Erythroblast (primary cell): ENCODE data around the gene STK10.

Experiments used
- DNase-seq, 2 experiments: peaks; one replicate each; lab custom pipeline; 2025; lab: John Stamatoyannopoulos, UW
- GATA1 ChIP-seq: IDR thresholded peaks from 2 replicates; pipeline ENCODE4 v1.6.1; 2011; ENCODE audit warnings: low read depth, mild to moderate bottlenecking, control low read depth, low read length, moderate library complexity
- POLR2A ChIP-seq: IDR thresholded peaks from 2 replicates; pipeline ENCODE4 v1.6.1; 2011; ENCODE audit warnings: mild to moderate bottlenecking, low read length

The STK10 gene

DNA sequence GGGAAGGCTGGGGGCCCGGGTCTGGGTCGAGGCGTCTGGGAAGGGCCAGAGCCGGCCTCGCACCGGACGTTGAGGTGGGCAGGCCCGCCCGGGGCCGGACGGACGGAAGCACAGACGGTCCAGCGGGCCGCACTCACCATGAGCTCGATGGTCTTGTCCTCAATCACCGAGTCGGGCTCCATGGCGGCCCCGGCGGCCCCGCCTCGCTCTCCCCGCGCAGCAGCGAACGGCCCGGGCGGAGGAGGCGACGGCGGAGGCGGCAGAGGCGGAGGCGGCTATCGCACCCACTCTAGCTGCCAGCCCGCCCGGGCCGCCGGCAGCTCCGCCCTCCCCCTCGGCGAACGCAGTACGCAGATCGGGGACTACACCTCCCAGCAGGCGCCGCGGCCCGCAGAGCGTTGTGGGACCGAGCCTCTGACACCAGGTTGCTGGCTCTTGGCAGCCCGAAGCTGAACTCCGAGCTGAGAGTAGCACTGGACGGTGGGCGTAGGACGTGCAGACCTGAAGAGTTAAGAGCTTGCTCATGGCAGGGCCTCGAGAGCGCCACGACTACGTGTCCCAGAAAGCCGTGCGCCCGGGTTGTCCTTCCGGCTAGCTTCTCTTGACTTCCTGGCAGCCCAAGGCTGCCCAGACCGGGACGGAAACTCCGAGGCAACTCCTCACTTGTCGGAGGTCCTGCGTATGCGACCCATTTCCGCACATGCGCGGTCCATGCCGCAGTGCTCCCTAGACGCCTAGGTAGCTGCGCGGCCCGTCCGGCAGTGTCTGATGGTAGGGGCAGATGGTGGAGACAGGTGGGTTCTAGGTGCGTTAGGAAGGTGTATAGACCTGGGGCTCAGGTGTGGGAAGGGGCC, 181.5 kb downstream of the STK10 start, which contains the start of gene FBXW11:
Gene FBXW11 (minus strand): TSS at position 318 of the 854 bp plus-strand sequence. CDS start 136 bp downstream, at position 182.
- peak; percentile 98 to 99 for DNase-seq
- no peak for TF ChIP-seq GATA1
- peak; percentile 90 for TF ChIP-seq POLR2A

DNA sequence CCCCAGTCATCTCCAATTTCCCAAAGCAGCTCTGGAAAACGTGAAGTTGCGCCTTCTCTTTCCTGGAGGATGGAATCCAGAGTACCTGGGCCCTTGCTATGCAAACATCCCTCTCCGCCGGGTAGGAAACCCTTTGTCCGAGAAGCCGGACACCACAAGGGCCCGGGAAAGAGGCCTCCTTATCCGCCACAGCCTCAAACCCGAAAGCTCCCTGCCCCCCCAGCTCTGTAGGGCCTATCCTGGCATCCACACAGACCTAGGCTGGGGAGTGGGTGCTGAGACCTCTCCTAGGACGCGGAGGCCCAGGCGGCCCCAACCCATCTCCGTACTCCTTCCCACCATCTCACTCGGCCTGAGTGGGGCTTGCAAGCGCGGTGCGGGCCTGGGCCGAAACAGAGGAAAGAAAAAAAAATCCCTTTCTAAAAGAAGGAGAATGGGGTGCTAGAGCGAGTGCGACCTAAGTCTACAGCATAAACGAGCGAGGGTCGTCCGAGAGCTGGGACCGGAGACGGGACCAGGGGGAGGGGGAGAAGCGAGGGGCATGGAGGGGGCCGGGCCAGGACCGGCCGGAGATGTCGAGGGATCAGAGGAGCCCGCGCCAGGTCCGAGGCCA, 182.2 kb downstream of the STK10 start:
- DNase-seq = peak; percentile 65 to 77
- TF ChIP-seq POLR2A (no peak), GATA1 (no peak)

DNA sequence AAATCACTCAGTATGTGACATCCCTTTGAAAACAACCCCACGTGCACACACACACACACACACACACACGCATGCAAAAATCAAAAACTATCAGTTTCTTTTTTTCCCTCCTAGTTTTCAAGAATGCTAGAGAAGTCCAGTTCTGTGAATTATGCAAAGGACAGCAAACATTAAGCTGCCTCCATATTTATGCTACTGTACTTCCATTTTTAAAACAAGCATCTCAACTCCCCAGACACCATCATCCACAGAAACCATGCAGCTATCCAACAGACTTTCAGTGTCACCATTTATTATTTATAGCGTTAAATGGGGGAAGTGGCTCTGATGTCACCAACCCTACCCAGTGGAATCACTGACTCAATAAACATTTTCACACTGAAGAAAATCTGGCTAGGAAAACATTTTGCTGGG, 183.2 kb downstream of the STK10 start:
- TF ChIP-seq POLR2A (no peak), GATA1 (no peak)
- DNase-seq = peak; percentile 21 to 55

DNA sequence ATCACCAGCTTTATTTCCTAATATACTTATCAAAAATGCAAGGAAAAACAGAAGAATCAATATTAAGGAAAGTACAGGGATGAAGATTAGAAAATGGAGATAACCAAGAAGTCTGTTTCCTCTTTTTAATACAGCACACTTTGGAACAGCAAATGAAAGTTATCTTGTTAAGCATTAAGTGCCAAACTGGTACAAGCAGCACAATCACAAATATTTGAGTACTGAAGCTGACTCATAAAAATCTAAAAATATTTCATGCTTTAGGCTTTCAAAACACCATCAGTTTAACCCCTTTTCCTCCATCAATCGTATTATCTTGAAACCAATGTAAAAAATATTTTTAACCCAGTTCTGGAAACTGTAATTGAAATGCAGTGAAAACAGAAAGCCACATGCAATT, 184.3 kb downstream of the STK10 start:
- no peak for TF ChIP-seq POLR2A
- no peak for TF ChIP-seq GATA1
- DNase-seq = no peak

DNA sequence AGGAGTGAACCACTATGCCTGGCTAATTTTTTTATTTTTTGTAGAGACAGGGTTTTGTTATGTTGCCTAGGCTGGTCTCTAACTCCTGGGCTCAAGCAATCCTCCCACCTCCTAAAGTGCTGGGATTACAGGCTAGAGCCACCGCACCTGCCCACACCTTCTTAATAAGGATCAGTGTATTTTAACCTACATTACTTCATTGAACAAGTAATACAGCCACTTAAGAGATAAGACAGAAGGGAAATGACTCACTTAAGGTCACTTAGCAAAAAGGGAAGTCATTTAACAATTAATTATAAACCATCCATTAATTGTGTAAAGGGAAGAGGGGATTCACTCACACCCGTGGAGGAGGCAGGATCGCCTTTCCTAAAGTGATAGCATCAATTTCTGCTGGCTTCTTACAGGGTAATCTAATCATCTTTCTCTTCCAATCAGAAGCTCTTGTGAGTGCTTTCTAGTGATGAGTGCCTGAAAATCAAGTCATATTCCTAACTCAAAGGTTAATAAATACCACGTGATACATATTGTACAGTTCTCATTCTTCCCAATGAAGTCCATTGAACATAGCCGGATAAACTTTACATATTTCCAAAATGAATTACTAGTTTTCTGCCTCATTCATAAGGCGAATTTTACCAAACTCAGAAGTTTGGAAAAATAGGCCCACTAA, 185.0 kb downstream of the STK10 start:
- peak in 1 of 2 experiments; percentile 23 for DNase-seq
- TF ChIP-seq POLR2A (no peak), GATA1 (no peak)

DNA sequence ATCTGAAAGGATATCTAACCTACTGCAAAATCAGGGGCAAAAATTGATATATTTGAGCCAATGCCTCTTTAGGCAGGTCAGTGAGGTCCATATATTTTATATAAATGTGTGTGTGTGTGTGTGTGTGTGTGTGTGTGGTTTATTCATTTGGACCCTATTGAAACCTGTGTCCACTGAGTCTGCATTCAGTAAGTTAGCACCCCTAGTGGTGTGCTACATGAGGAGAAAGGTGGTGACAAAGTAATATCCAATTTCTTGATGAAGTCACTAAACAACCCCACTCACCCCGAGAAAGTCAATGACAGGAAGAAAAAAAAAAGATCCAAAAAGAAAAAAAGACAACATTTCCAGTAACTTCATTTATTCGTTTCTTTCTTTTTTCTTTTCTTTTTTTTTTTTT, 185.7 kb downstream of the STK10 start:
- peak; percentile 59 for DNase-seq
- TF ChIP-seq GATA1 (no peak), POLR2A (no peak)

DNA sequence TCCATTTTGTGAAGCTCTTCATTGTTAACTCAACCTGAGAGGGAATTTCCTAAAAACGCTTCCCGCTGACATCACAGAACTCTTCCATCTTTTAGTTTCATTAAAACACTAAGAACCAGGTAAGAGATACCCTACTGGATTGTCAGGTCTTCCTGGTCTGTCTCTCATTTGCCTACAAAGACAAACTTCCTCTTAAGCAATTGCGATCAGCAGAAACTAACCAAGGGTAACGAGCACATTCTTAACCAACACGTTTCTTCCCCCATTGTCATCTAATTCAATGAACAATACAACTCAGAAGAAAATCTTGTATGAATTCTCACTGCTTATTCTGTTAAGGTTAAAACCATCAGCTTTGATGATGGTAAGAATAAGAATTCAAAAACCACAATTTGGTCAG, 188.1 kb downstream of the STK10 start:
- TF ChIP-seq POLR2A (no peak), GATA1 (no peak)
- DNase-seq = no peak

DNA sequence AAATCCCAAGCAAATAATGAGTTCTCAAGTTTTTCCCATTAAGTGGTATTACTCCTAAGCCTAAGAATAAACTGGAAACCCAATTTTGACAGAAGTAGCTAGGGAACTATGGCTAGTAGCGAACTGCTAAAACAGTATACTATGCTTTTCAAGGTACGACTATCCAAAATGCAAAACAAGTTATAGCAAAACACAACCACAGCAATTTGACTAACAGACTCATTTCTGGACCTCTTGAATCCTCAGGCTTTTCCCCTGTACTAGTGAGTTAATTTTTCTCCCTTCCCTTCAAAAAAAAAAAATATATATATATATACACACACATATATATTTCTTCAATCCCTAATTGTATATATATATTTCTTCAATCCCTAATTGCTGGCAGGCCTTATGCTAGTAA, 188.9 kb downstream of the STK10 start:
- TF ChIP-seq GATA1 (no peak), POLR2A (no peak)
- no peak for DNase-seq

DNA sequence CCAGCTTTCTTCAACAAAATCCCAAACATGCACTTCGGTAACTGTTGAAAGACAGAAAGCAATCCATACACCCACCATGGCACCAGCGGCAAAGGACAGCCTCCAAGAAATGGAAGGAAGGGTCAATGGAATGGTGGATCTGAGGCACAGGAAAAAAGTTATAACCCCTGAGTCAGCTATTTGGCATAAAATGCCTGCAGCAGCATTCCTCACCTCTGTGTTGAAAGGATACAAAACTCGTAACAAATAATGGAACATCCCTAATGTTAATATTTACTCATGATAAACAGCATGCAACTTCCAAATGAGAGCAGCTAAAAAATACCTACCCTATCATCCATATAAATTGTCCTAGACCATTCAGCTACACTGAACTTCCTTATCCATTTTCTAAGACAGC, 191.0 kb downstream of the STK10 start:
- DNase-seq = no peak
- TF ChIP-seq POLR2A (no peak), GATA1 (no peak)

DNA sequence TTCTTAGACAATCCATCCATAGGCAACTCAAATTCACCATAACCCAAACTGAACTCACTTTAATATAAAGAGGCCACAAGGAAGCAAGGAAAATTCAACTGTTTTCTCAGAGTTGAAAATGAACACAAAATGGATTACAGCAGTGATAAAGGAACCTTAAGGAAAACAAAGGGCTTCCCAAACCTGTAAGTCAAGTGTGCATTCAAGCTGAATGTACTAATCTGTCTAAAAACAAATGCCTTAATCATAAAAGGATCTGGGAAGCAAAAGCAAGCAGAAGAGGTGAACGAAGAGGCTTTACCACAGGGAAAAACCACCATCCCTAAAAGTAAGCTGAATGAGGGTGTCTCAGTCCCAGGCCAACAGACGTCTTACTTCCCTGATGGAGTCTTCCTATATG, 195.2 kb downstream of the STK10 start:
- DNase-seq = no peak
- TF ChIP-seq GATA1 = no peak
- no peak for TF ChIP-seq POLR2A

DNA sequence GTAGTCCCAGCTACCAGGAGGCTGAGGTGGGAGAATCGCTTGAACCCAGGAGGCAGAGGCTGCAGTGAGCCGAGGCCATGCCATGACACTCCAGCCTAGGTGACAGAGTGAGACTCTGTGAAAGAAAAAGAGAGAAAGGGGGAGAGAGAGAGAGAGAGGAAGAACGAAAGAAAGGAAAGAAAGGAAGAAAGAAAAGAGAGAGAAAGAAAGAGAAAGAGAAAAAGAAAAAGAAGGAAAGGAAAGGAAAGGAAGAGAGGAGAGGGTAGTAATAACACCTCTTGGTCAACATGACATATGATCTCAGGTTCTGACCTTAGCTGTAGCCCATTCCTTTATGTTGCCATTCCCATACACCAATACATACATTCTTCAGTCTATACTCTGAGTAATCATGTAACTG, 195.7 kb downstream of the STK10 start:
- TF ChIP-seq GATA1 (no peak), POLR2A (no peak)
- DNase-seq = no peak
